Measurements from ENCODE around the gene MAP1LC3C.

The MAP1LC3C gene

DNA sequence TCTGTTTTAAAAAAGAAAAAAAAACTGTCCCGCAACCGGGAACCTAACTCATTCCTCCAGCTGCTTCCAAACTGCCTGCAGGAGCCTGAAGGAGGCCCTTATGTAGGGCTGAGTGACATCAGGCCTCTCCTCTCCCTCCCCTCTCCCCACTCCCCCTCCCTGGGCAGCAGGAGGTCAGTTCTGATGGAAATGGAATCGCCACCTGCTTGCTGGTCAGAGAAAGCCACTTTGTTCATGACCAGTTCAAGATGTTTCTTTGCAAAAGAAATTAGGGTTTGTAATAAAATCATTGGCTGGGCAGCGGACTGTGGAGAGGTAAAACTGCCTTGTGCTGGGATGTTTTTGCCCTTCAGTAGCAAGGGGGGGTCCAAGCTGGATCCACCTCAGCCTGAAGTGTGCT is at the start of gene MAP1LC3C:
Gene MAP1LC3C, minus strand, starts transcription at position 73 of the 400 bp plus-strand sequence. CDS start 90 bp downstream, outside the sequence.
- no peak for DNase-seq

DNA sequence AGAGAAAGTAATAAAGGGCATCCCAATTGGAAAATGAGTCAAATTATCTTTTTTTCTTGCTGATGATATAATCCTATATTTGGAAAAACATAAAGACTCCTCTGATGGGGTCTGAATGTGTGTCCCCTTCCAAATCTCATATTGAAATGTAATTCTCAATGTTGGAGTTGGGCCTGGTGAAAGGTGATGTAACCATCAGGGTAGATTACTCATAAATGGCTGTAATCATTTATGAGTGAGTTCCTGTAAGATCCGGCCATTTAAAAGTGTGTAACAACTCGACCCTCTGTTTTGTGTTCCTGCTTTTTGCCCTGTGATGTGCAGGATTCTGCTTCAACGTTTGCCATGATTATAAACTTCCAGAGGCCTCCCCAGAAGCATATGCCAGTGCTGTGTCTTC is 44.3 kb upstream of the MAP1LC3C start:
- no peak for DNase-seq

DNA sequence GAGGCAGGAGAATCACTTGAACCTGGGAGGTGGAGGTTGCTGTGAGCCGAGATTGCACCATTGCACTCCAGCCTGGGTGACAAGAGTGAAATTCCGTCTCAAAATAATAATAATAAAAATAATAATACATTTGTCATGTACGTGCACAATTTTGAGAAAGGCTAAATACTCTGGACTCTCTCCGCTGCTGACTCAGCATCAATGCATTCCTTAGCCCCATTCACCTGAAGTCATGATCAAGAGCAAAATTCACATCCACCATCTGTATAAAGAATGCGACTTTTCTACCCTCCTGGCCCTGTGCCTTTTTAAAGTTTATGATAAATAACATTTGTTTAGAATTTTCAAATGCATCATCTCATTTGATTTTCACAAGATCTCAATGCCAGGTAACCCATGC is 35.5 kb upstream of the MAP1LC3C start:
- no peak for DNase-seq

DNA sequence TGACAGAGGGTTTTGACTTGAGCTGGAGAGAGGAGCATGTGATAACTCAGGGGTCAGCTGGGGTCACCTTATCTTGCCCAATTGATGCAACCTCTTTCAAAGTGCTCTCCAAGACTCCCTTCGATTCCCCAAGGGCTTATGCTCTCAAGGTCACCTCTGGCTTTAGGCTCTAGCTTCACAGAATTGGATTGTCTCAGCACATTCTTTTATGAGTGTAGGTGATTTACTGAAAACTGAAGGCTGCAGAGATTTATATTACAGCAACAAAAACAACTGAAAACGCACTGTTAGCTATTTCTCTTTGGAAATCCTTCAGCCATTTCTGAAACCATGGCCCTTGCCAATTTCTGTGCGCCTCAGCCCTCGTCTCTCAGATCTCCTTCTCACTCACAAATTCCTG is 34.5 kb upstream of the MAP1LC3C start:
- DNase-seq = no peak

DNA sequence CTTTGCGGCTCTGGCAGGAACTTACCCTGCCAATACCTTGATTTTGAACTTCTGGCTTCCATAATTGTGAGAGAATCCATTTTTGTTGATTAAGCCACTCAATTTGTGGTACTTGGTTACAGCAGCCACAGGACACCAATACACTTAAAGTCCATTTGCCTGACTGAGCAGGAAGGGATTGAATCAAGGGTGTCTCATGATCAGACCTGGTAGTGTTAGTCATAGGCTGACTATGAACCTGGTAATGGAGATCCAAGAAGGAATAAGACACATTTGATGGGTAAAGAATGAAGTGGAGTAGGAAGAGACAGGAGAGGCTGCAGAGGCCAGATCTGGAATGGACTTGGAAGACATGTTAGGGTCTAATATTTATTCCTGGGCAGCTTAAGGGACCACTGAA is 31.2 kb upstream of the MAP1LC3C start:
- no peak for DNase-seq

DNA sequence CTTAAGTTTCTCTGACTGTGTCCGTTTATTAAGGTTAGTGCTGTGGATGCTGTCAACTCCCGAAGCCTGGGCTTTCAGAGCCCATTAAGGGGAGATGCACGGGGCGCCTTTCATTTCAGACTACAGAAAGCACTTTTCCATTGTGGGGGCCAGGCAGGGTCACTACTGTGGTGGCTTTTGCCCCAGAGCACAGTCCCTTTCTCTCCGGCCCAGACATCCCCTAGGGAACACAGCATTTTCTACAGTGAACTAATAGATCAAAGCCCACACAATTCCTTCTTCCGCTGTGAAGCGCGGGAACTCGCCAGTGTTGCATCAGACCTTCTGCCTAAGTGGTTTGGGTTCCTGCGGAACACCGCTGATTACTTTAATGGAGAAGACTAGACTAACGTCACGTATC is 26.8 kb upstream of the MAP1LC3C start:
- DNase-seq = no peak

DNA sequence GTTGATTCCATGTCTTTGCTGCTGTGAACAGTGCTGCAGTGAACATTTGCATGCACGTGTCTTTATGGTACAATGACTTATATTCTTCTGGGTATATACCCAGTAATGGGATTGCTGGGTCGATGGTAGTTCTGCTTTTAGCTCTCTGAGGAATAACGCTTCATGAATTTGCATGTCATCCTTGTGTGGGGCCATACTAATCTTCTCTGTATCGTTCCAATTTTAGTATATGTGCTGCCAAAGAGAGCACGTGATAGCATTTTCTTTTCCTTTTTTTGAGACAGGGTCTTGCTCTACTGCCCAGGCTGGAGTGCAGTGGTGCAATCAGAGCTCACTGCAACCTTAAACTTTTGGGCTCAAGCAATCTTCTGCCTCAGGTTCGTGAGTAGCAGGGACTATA is 24.9 kb upstream of the MAP1LC3C start:
- no peak for DNase-seq

GRCh38 chr1:242019018-242019417 is 20.1 kb upstream of the MAP1LC3C start:
- no peak for DNase-seq

- peak in 34 of 51 donors; percentile 1 to 69 (median 28) for DNase-seq
Measured at GRCh38 chr1:242017580-242018233, 18.8 kb upstream of the MAP1LC3C start.

DNA sequence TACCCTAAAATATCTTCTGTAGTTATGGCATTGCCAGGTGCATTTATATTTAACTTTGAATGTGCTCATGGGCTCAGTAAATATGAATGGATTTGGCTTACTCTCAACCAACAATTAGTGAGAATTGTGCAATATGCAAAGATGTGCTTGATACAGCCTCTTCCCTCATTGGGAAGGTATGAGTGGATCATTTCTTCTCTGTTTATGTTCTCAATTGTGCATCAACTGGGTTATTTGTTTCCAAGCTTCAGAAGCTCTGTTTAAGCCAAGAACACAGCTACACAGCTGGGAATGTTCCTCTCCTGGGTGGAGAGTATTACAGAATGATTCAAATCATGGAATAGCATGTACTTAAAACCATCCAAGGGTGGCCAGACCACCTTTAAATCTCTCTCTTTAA is 17.6 kb upstream of the MAP1LC3C start:
- DNase-seq = no peak

DNA sequence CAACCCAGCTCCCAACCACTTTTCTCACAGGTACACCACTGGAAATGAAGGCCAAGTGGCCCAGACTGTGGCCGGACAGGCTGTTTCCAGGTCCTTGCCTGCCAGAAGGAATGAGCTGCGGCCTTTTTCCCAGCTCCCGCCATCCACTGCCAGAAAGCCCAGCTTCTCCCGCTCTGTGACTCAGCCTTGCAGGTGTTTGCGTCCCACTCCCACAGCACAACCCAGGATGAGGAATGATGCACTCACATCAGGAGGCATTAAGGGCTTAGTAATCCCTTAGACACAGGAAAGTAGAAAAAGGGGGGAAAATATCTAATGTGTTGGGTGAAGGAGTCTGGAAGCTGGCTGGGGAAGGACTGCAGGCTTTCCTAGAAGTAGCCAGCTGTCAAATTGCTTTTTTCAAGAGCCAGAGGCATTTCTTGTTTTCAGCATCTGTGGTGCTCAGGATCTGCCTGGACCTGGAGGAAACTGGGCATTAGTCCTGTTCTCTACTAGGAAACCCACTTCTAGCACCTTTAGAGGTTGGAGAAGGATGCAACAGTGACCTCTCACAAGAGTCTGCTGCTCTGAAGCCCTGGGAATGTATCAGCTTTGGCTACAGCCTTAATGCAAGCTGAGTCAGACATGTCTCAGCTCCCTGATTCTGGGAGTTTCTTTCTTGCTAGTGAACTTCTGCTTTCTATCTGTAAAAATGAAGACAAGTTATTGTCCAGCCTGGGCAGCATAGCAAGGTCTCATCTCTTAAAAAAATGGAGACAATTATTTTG is 13.2 kb upstream of the MAP1LC3C start:
- DNase-seq = peak in 2 of 51 donors; percentile 2 to 9

DNA sequence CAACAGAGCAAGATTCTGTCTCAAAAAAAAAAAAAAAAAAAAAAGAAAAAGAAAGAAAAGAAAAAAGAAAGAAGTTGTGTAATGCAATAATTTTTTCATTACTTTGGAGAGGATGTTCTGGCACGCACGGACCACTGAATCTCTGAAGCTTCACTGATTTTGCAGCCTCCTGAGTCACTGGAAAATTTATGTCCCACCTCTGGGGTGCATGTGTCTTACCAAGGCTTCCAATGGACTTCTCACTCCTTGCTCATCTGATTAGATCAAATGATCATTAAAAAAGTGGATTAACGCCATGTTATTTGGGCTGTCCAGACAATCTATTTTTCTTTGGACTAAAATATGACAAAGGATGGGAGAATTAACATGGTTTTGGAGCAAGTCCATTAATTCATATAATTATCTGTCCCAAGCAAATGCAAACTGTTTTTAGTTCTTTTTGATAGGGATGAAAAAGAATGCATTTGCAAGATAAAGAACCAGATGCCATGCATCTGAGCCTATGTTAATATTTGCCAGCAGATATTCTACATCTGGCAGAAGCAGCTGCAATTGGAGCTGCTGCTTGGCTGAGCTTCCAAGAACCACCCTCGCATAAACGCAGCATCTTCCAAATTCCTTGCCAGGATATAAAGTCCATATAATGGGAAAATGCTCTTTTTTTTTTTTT is 10.1 kb upstream of the MAP1LC3C start:
- DNase-seq = no peak

- DNase-seq = no peak
Measured at GRCh38 chr1:242006976-242007375, 8.1 kb upstream of the MAP1LC3C start.

DNA sequence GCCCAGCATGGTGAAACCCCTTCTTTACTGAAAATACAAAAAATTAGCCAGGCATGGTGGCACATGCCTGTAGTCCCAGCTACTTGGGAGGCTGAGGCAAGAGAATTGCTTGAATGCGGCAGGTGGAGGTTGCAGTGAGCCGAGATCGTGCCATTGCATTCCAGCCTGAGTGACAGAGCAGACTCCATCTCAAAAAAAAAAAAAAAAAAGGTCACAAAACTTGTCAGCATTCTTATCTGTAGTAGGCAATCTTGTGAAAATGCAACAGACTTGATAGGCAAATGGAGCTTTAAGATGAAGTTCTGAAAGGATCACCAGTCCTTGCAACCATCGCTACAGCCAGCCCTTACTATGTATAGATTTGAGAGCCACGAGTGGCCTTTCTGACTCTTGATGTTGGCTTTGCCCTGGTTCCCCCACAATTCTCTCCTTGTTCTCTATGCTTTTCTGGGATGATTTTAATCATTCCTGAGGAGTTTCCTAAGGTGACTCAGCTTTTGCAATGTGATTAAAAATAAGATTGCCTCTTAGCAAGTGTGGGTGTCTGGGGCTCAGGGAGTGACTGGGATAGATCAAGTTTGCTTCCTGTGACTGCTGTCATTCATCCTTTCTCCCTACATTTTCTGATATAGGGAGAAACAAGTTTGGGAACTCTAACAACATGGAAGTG is 7.1 kb upstream of the MAP1LC3C start:
- no peak for DNase-seq

DNA sequence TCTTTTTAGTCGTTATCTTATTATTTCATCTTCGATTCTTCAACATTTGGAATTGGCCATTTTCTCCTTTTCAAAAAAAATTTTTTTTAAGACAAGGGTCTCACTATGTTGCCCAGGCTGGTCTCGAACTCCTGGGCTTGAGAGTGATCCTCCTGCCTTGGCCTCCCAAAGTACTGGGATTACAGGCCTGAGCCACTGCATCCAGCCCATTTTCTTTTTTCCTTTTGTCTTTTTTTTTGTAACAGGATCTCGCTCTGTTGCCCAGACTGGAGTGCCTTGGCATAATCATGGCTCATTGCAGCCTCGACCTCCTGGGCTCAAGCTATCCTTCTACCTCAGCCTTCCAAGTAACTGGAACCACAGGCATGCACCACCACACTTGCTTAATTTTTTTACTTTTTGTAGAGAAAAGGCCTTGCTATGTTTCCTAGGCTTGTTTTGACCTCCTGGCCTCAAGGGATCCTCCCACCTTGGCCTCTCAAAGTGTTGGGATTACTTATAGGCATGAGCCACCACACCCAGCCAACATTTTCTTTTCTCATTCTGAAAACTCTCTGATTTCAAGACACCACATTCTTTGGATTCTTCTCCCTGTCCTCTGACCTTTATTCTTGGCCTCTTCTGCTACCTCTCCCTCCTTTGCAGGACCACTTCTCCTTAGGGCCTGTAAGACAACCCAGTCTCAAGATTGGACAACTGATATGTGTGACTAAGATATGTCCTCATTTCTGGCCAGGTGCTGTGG is 6.0 kb upstream of the MAP1LC3C start:
- DNase-seq = no peak

DNA sequence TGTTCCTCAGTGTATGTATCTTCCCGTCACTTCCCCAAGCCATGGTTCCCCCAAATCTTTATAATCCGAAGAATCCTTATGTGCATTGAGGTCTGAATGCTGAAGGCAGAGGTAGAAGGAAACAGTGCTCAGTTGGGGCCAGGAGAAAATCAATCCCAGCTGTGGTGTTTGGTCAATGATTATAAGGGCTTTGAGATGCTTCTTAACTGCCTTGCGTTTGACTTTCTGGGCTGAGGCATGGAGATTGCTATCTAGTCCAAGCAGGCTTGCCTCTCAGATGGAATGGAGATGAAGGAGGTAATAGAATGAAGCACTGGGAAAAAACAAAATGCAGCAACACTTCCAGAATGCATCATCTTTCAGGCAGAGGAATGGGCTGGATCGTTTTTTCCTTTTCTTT is 3.6 kb upstream of the MAP1LC3C start:
- DNase-seq = no peak

DNA sequence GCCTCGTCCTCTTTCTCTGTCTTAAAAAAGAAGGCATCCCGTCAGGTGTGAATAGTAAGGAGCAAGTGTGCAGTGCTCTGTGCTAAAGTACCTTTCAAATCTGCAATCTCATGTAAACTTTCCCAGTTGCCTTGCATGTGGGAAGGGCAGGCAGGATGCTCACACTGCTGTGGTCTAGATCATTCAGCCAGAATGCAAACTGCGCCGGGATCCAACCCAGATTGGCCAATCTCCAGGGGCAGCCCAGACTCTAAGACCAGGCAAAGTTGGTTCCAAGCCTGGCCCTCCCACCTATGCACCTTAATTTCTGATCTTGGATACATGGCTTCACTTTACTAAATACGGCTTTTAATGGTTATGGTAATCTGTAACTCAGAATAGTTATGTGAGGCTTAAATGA is 3.2 kb upstream of the MAP1LC3C start:
- DNase-seq = no peak

GRCh38 chr1:242000434-242000833 is 1.5 kb upstream of the MAP1LC3C start:
- no peak for DNase-seq

DNA sequence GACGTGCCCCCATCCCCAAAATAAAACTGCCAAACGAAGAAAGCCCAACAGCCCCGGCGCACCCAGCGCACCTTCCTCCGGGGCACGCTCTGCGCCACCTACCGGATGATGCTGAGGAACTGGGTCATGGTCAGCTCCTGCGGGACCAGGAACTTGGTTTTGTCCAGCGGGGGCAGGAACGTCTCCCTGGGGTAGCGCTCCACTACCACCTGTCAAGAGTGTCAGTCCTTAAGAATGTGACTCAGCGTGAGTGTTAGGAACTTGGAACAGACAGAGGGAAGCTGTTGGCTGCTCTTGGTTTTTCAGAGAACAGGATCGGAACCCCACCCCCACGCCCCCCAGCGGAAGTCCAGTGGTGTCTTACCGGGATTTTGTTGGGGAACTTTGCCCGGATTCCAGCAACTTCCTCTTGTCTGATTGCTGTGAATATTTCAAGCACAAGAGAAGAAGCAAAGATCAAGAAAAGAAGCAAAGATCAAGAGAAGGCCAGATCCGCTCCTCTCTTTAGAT is 431 bp downstream of the MAP1LC3C start:
- peak in 41 of 51 donors; percentile 2 to 67 (median 32) for DNase-seq

GRCh38 chr1:241997401-241997998 is 1.4 kb downstream of the MAP1LC3C start:
- no peak for DNase-seq

- DNase-seq = no peak
Measured at GRCh38 chr1:241994171-241994570, 4.7 kb downstream of the MAP1LC3C start.

Data from hypothalamus (tissue), 51 donors.